ENCODE measurements around the gene MTUS2. TPM values are rescaled to one million over a fixed set of nuclear protein-coding genes. Genes with fewer than 3 reads are reported as not detected.

MTUS2 gene
- total RNA-seq, 1 experiment from 2014 or later: 0.35 TPM

DNA sequence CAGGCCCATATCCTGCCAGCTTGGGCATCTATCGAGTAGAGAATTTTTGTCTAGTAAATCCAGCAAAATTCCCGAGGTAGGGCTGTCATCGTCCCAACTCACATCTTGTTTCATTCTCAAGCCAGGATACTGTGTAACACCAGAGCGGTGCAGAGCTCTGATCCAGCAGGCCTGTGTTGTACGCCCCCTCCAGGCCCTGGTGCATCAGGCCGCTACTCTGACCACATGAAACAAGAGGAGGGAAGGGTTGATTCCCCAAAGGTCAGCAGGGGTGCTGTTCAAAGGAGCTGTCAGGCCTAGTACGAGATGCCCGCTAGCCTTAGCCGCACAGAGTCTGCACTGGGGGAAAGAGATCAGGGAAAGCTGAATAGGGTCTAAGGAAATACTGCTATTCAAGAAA is 499.3 kb downstream of the MTUS2 start:
- H3K4me2 ChIP-seq (ENCODE audit: insufficient read depth, insufficient read length, low read length): no peak overlapping the region
- Mint-ChIP-seq H3K4me1 (peaks cover 0 to 7% of the 10 kb centered on the region in 2 experiments; a peak in 3 of 4 replicates), H3K36me3 (ENCODE audit: insufficient read depth in 1 of 3, low read depth in 3 of 3) (no peaks in the 10 kb centered on the region; a peak in 2 of 7 replicates), H3K27me3 (ENCODE audit: low read depth) (no peaks in the 10 kb centered on the region), H3K4me3 (no peak overlapping the region), H3K27ac (no peak overlapping the region; a peak in 1 of 7 replicates), H3K9me3 (peaks cover 0 to 4% of the 10 kb centered on the region in 2 experiments; a peak in 2 of 5 replicates)
- H2BK120ac ChIP-seq (ENCODE audit: low read depth, low read length, poor library complexity, severe bottlenecking): no peak overlapping the region
- TF ChIP-seq, protein P1, sequence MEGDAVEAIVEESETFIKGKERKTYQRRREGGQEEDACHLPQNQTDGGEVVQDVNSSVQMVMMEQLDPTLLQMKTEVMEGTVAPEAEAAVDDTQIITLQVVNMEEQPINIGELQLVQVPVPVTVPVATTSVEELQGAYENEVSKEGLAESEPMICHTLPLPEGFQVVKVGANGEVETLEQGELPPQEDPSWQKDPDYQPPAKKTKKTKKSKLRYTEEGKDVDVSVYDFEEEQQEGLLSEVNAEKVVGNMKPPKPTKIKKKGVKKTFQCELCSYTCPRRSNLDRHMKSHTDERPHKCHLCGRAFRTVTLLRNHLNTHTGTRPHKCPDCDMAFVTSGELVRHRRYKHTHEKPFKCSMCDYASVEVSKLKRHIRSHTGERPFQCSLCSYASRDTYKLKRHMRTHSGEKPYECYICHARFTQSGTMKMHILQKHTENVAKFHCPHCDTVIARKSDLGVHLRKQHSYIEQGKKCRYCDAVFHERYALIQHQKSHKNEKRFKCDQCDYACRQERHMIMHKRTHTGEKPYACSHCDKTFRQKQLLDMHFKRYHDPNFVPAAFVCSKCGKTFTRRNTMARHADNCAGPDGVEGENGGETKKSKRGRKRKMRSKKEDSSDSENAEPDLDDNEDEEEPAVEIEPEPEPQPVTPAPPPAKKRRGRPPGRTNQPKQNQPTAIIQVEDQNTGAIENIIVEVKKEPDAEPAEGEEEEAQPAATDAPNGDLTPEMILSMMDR (conservative IDR thresholded peaks at IDR 0.05): peak; percentile 57
- WGBS (ENCODE audit: extremely low coverage, insufficient read length, low lambda C conversion rate): no CpG with 5 or more reads among the region's 9 CpGs
- H3K79me1 ChIP-seq (ENCODE audit: insufficient read depth, low read depth, low read length, poor library complexity, severe bottlenecking): no peaks in the 10 kb centered on the region
- no peak overlapping the region for H2AFZ ChIP-seq (ENCODE audit: low read length)
- H3K4ac ChIP-seq (ENCODE audit: low read depth, low read length): no peak overlapping the region
- peak; percentile 72 for DNase-seq
- H3K9ac ChIP-seq (ENCODE audit: extremely low read depth, insufficient read length, low read length): no peak overlapping the region
- H2BK20ac ChIP-seq (ENCODE audit: low read depth, low read length, poor library complexity, severe bottlenecking): no peak overlapping the region
- no peak overlapping the region for H2AK5ac ChIP-seq (ENCODE audit: insufficient read length, low read length)
- no peaks in the 10 kb centered on the region for H3K79me2 ChIP-seq (ENCODE audit: insufficient read depth, low read length)
- no peak overlapping the region for H3K14ac ChIP-seq (ENCODE audit: insufficient read depth, low read length)
- H3K23me2 ChIP-seq (ENCODE audit: insufficient read length, low read depth, low read length, poor library complexity, severe bottlenecking): no peaks in the 10 kb centered on the region
- no peak overlapping the region for H4K5ac ChIP-seq (ENCODE audit: insufficient read length, low read depth, low read length)
- H2BK15ac ChIP-seq (ENCODE audit: low read depth, low read length): no peak overlapping the region
- H4K91ac ChIP-seq (ENCODE audit: insufficient read length, low read depth, low read length): no peak overlapping the region
- no peak overlapping the region for H3K23ac ChIP-seq (ENCODE audit: insufficient read length, low read depth, low read length)
- no peak overlapping the region for H2BK12ac ChIP-seq (ENCODE audit: insufficient read length, low read depth, low read length)
- no peaks in the 10 kb centered on the region for H4K20me1 ChIP-seq (ENCODE audit: control insufficient read depth, insufficient read depth, insufficient read length)
- H3K18ac ChIP-seq (ENCODE audit: insufficient read length, low read depth, low read length): no peak overlapping the region
- H3K27me3 ChIP-seq (ENCODE audit: insufficient read depth, low read length): no peaks in the 10 kb centered on the region
- no peak overlapping the region for H4K8ac ChIP-seq (replicated peaks; ENCODE audit: insufficient read length, low read depth, low read length)
- no peak overlapping the region for H3K27ac ChIP-seq (ENCODE audit: insufficient read length, low read depth, low read length)
- H2BK5ac ChIP-seq (ENCODE audit: insufficient read length, low read length): no peak overlapping the region
- H3T11ph ChIP-seq (ENCODE audit: low read length): no peak overlapping the region
- no peaks in the 10 kb centered on the region; the same call in 1 of the 2 replicates for H3K4me1 ChIP-seq (ENCODE audit: insufficient read depth, low read length)
- H3K9me3 ChIP-seq (ENCODE audit: control insufficient read depth, low read depth, low read length): no peaks in the 10 kb centered on the region
- no peak overlapping the region for H3K56ac ChIP-seq (ENCODE audit: insufficient read length, low read depth, low read length)

Measured in H9 (cell line).